Kidney epithelial cell (primary cell): Measurements from ENCODE around the gene REEP1. TPM values are rescaled to one million over a fixed set of nuclear protein-coding genes. Genes with fewer than 3 reads are reported as not detected.

Experiments
- DNase-seq: peaks from one replicate; pipeline ENCODE4 v3.0.0-alpha.2; 2010; ENCODE audit warnings: low read depth
- H3K27me3 ChIP-seq: 2 replicates; pipeline ENCODE4 v1.6.0; 2011; ENCODE audit warnings: low read length; ENCODE audit not compliant: control insufficient read depth, insufficient read depth
- H3K36me3 ChIP-seq: 2 replicates; pipeline ENCODE4 v1.5.1; 2011; ENCODE audit warnings: low read length; ENCODE audit not compliant: control insufficient read depth, insufficient read depth
- H3K4me3 ChIP-seq: 2 replicates; pipeline ENCODE4 v1.5.1; 2011; ENCODE audit warnings: low read depth, mild to moderate bottlenecking, control low read depth, low read length
- total RNA-seq: library from RNA; depleted of rRNA; stranded (reverse); fragments of >200 nt; gene quantifications from 2 replicates; pipeline ENCODE4 v1.2.3, GENCODE V29; 2015
- TF ChIP-seq, protein P1 (sequence below): IDR thresholded peaks from 2 replicates; pipeline ENCODE4 v1.5.1; 2011; ENCODE audit warnings: mild to moderate bottlenecking, moderate library complexity, low read length, control low read depth, inconsistent platforms; ENCODE audit not compliant: insufficient read depth, poor library complexity, severe bottlenecking

Gene REEP1
- total RNA-seq, 1 donor from 2014 or later: 1.3 TPM

GRCh38 chr2:86214503-86214832 is 123.0 kb downstream of the REEP1 start:
- TF ChIP-seq, protein P1, sequence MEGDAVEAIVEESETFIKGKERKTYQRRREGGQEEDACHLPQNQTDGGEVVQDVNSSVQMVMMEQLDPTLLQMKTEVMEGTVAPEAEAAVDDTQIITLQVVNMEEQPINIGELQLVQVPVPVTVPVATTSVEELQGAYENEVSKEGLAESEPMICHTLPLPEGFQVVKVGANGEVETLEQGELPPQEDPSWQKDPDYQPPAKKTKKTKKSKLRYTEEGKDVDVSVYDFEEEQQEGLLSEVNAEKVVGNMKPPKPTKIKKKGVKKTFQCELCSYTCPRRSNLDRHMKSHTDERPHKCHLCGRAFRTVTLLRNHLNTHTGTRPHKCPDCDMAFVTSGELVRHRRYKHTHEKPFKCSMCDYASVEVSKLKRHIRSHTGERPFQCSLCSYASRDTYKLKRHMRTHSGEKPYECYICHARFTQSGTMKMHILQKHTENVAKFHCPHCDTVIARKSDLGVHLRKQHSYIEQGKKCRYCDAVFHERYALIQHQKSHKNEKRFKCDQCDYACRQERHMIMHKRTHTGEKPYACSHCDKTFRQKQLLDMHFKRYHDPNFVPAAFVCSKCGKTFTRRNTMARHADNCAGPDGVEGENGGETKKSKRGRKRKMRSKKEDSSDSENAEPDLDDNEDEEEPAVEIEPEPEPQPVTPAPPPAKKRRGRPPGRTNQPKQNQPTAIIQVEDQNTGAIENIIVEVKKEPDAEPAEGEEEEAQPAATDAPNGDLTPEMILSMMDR: no peak
- H3K27me3 ChIP-seq: no peaks in the 10 kb centered on the region
- H3K4me3 ChIP-seq: no peak overlapping the region
- H3K36me3 ChIP-seq: peaks cover 1% of the 10 kb centered on the region
- no peak for DNase-seq

DNA sequence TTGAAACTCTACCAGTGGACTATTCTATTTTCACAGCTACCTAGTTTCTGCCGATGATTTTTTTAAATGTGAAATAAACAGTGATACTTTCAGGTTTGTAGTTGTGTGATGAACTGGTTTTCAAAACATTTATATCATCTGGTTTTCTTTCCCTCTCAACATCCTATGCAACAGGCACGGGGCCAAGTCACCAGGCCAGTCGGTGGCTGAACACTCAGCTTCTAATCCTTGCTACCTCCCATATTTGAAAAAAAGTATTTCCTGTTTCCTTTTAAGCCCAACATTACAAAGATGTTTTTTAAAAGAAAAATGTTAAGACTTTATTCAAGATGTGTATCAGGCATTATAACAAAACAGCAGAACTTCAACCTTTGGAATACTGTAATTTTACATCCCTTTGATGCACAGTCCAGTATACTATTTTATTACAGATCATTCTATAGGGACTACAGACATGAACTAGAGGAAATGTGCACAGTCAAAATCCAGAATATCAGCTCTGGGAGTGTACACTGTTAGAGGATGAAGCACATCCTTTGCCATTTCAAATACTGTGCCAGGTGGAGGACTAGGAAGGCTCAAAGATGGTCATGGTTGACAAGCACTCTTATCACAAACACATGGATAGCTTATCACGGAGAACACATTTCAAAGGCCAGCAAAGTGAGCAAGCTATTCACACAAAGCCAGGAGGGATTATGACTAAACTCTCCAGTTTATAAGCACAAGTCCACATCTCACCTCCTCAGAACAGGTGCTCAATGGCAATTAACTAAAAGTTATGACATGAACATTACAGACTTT is 123.5 kb downstream of the REEP1 start:
- DNase-seq: no peak
- Histone ChIP-seq H3K4me3 (no peak overlapping the region), H3K36me3 (peaks cover 1% of the 10 kb centered on the region), H3K27me3 (no peaks in the 10 kb centered on the region)
- TF ChIP-seq, protein P1: no peak

DNA sequence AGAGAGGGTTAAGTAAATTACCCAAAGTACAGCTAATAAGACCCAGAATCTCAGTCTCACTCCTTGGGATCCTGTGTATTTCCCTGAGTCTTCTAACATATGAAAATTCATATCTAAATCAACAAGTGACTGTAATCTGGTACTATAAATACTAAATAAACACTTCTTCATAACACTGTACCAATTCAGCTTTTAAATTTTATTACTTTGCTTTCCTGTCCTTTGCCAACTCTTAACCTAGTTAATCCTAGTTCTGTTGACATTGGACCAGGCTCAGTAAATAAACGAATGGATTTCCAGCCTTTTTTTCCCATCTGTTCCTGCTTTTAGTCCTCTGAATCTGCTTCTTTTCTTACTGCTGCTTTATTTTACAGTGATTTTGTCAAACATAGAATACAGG is 124.4 kb downstream of the REEP1 start:
- H3K27me3 ChIP-seq: no peaks in the 10 kb centered on the region
- H3K36me3 ChIP-seq: peaks cover 1% of the 10 kb centered on the region
- no peak overlapping the region for H3K4me3 ChIP-seq
- no peak for DNase-seq
- TF ChIP-seq, protein P1: no peak

DNA sequence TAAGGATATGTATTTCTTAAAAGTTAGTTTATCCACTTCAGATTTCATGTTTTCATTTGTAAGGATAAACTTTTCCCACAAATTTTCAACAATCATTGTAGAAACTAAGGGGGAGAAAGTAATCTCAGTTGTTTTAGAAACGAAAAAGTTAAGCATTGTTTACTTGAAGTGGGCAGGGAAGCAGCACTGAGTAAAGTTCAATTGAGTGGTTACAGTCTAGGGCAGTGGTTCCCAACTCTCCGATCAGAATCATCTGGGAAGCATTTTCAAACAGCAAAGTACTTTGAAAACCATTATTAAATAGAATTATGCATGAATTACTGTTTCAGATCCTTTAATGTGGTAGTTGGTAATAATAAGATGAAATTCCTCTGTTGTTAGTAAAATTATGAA is 125.6 kb downstream of the REEP1 start:
- Histone ChIP-seq H3K4me3 (no peak overlapping the region), H3K27me3 (no peaks in the 10 kb centered on the region), H3K36me3 (peaks cover 1% of the 10 kb centered on the region)
- DNase-seq: no peak
- TF ChIP-seq, protein P1: no peak

GRCh38 chr2:86211033-86211795 is 126.2 kb downstream of the REEP1 start:
- no peak for DNase-seq
- TF ChIP-seq, protein P1: no peak
- Histone ChIP-seq H3K4me3 (no peak overlapping the region), H3K36me3 (peaks cover 1% of the 10 kb centered on the region), H3K27me3 (no peaks in the 10 kb centered on the region)

DNA sequence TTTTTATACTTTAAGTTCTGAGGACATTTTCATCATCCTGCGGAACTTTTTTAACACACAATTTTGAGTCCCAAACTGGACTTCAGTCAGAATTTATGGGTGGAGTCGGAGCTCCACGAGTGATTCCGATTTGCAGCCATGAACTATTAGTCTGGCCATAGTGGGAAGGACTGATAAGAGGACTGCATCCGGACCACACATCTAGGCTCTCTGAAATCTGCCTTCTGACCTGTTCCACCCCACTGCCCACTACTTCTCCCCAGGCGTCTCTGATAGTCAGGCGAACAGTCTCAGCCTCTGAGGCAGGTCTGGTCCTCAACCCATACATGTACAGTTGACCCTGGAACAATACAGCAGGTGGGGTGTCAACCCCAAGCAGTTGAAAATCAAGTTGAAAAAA is 133.0 kb downstream of the REEP1 start:
- Histone ChIP-seq H3K36me3 (no peaks in the 10 kb centered on the region), H3K27me3 (no peaks in the 10 kb centered on the region), H3K4me3 (no peak overlapping the region)
- DNase-seq: no peak
- TF ChIP-seq, protein P1: no peak
